PFSK-1 (cell line): ENCODE measurements around the gene GLIPR2.

Experiments used
- FOXP2 ChIP-seq: optimal IDR thresholded peaks from 2 replicates; pipeline ENCODE3; 2011; ENCODE audit warnings: borderline replicate concordance, control low read depth, inconsistent platforms; ENCODE audit not compliant: insufficient read depth; ENCODE audit errors: extremely low read length, extremely low read depth
- POLR2AphosphoS5 ChIP-seq: IDR thresholded peaks from 2 replicates; pipeline ENCODE4 v1.6.1; 2012; ENCODE audit warnings: low read depth, mild to moderate bottlenecking, control low read depth, low read length, moderate library complexity
- SIN3A ChIP-seq: IDR thresholded peaks from 2 replicates; pipeline ENCODE4 v1.6.1; 2012; ENCODE audit warnings: mild to moderate bottlenecking, low read length, moderate library complexity, borderline replicate concordance; ENCODE audit not compliant: insufficient read depth
- TAF1 ChIP-seq: IDR thresholded peaks from 2 replicates; pipeline ENCODE4 v1.6.1; 2012; ENCODE audit warnings: low read length, control low read depth, borderline replicate concordance; ENCODE audit not compliant: insufficient read depth
- TF ChIP-seq, protein P1 (sequence below), 2 experiments: IDR thresholded peaks; 2 replicates each; pipeline versions ENCODE4 v1.6.1 to v1.8.0; 2011 to 2012; ENCODE audit warnings: low read depth in 2 of 2, low read length in 2 of 2, control low read depth in 1 of 2, inconsistent platforms in 1 of 2, mild to moderate bottlenecking in 1 of 2, moderate library complexity in 1 of 2; ENCODE audit not compliant: insufficient read depth in 1 of 2

The GLIPR2 gene

DNA sequence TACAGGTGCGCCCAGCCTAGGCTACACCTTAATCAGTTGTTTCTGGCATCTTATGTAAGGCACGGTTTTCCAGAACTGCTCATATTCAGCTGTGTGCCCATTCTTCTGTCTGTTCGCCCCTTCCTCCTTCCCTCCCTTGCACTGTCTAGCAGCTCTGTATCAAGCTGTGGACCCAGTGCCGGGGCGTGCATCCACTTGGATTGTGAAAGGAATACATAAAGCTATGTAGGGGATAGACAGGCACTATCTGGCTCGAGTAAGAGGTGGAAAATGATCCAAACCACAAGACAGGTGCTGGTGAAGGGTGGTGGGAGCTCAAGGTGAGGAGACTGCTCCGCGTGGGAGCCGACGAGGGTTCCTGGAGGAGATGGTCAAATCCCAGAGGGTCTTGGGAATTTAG, 2.0 kb downstream of the GLIPR2 start:
- TF ChIP-seq TAF1 (no peak), FOXP2 (no peak), SIN3A (no peak), POLR2AphosphoS5 (no peak)
- TF ChIP-seq, protein P1, sequence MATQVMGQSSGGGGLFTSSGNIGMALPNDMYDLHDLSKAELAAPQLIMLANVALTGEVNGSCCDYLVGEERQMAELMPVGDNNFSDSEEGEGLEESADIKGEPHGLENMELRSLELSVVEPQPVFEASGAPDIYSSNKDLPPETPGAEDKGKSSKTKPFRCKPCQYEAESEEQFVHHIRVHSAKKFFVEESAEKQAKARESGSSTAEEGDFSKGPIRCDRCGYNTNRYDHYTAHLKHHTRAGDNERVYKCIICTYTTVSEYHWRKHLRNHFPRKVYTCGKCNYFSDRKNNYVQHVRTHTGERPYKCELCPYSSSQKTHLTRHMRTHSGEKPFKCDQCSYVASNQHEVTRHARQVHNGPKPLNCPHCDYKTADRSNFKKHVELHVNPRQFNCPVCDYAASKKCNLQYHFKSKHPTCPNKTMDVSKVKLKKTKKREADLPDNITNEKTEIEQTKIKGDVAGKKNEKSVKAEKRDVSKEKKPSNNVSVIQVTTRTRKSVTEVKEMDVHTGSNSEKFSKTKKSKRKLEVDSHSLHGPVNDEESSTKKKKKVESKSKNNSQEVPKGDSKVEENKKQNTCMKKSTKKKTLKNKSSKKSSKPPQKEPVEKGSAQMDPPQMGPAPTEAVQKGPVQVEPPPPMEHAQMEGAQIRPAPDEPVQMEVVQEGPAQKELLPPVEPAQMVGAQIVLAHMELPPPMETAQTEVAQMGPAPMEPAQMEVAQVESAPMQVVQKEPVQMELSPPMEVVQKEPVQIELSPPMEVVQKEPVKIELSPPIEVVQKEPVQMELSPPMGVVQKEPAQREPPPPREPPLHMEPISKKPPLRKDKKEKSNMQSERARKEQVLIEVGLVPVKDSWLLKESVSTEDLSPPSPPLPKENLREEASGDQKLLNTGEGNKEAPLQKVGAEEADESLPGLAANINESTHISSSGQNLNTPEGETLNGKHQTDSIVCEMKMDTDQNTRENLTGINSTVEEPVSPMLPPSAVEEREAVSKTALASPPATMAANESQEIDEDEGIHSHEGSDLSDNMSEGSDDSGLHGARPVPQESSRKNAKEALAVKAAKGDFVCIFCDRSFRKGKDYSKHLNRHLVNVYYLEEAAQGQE (IDR thresholded peaks at IDR 0.05; ENCODE audit: insufficient read depth in 1 of 2, low read depth in 2 of 2, low read length in 2 of 2), result no peak

DNA sequence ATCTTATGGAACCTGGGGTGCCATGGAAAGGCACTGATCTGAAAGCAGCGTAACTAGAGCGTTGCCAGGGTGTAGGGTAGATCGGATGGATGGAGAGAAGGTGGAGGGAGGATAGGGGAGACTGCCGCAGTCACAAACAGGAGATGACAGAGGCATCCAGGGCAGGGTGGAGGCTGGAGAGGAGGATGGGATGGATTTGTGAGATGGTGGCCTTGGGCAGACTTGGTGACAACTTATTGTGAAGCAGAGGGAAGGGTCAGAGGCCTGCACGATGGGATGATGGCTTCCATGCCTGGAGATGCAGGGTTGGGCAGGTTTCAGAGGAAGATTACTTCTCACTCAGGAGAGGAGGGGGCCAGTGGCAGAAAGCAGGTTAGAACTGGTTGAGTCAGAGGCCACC, 2.4 kb downstream of the GLIPR2 start:
- TF ChIP-seq, protein P1 (IDR thresholded peaks at IDR 0.05; ENCODE audit: insufficient read depth in 1 of 2, low read depth in 2 of 2, low read length in 2 of 2), result no peak
- TF ChIP-seq SIN3A (no peak), TAF1 (no peak), FOXP2 (no peak), POLR2AphosphoS5 (no peak)

DNA sequence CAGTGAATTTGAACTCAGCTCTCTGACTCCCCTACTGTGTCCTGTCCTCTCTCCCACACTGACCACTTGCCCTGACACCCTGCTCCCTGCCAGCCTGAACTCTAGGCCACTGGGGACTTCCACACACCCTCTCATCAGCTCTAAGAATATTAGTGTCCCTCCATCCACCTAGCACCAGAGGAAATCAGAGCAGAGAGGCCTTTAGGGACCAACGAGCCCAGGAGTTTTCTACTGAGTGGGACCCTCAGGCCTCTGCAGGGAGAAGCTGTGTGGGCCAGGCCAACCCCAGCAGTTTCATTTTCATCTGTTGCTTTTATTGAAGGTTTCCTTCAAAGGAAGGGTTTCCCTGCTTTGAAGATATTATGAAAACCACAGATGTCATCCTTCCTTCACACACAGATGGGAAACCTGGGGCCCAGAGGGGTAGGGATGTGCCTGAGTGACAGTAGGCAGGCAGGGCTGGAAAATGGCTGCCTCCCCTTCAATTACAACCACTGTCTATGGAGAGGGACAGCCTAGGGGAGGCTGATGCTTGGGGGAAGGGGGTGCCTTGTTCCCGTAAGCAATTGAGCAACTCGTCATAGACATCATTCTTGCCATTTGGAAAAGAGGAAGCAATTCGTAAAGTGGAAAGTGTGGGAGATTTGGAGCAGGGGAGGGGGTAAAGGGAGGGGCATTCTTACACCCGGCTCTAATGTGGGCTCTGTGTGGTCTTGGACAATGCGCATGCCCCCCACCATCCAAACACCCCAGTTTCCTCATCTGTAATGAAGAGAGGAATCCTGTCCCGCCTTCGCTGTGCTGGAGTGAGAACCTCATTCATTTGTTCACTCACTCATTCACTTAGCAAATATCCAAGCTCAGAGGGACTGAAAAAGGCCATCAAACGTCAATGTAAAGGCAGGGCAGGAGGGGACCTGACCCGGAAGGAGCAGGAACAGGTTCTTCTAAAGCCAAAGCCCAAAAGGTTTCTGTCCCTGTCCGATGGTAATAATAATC, 3.9 kb downstream of the GLIPR2 start:
- no peak for TF ChIP-seq TAF1
- TF ChIP-seq SIN3A, result no peak
- no peak for TF ChIP-seq POLR2AphosphoS5
- TF ChIP-seq, protein P1 (IDR thresholded peaks at IDR 0.05; ENCODE audit: insufficient read depth in 1 of 2, low read depth in 2 of 2, low read length in 2 of 2), result no peak
- TF ChIP-seq FOXP2, result no peak

DNA sequence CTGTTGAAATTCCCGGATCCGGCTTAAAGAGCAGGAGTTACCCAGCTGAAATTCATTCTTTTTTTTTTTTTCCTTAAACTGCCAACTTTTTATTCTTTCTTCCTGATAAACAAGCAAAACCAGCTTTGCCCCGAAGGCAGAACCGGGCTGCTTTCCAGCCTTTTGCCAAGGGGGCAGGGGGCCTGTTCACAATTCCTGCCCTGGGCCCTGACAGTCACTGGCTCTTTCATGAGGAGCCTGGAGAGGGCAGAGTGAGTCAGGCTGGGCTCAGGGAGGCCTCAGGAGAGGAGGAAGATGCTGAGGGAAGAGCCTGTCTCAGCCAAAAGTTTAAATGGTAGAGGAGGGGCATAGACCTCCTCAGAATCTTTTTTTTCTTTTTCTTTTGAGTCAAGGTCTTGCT, 4.8 kb downstream of the GLIPR2 start:
- TF ChIP-seq SIN3A, result no peak
- no peak for TF ChIP-seq POLR2AphosphoS5
- no peak for TF ChIP-seq FOXP2
- no peak for TF ChIP-seq TAF1
- TF ChIP-seq, protein P1 (IDR thresholded peaks at IDR 0.05; ENCODE audit: insufficient read depth in 1 of 2, low read depth in 2 of 2, low read length in 2 of 2), result no peak

DNA sequence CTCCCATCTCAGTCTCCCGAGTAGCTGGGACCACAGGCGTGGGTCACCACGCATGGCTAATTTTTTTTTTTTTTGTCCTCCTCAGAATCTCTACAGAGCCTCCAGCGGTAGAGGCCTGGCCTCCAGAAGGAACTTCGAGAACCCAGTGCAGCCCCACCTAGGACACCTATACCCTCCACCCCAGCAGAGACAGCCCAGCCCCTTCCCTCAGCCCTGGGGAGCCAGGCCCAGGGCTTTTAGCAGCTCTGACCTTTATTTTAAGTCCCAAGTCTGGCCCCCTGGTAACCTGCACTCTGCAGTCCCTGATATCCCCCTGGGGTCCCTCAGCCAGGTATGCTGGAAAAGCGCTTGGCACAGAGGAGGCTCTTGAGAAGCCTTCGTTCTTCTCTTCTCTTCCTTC, 5.2 kb downstream of the GLIPR2 start:
- TF ChIP-seq SIN3A, result no peak
- no peak for TF ChIP-seq POLR2AphosphoS5
- TF ChIP-seq, protein P1 (IDR thresholded peaks at IDR 0.05; ENCODE audit: insufficient read depth in 1 of 2, low read depth in 2 of 2, low read length in 2 of 2), result no peak
- TF ChIP-seq TAF1, result no peak
- TF ChIP-seq FOXP2, result no peak
